ENCODE results near the gene SLC36A1.

Gene SLC36A1

DNA sequence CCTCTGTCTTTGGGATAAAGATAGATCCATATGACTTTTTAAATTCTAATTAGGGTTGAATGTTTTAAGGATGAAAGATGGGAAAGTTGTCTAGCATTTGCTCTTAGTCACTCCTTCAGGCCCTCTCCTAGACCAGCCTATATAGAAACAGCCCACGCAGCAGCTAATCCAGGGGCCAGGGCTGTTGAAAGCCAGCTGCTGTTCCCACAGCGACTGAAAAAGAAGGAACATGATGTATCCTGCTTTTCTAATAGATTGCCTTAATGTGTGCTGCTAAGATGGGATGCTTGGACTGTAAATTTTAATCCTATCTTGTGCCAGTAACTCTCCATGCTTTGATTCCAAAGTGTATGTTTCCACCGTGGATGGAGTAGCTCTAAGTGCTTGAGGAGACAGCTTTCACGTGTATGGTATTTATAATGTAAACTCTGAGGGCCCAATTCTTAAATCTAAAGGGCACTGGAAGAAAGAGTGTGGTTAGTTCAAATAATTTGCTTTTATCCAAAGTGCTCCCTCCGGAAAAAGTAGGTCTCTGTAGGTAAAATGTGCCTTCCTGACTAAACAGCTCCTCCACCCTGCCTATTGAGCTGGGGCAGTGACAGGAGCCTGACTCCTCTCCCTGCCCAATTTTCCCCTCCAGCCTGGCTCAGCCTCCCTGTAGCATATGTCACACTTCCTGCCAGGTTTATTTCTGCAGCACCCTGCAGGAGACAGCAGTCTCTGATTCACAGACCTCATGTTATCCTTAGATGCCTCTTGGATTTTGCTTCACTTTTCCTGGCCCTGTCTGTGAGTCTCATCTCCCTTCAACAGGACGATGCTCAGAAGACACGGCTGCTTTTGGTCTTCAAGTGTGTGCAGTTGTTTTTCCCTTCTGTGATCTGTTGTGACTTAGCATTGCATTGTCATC, 33.2 kb downstream of the SLC36A1 start:
- DNase-seq (ENCODE audit: low read depth), result peak; percentile 39
- no peak overlapping the region for H3K4me3 ChIP-seq (ENCODE audit: control insufficient read depth, low read depth, low read length)
- TF ChIP-seq, protein P1, sequence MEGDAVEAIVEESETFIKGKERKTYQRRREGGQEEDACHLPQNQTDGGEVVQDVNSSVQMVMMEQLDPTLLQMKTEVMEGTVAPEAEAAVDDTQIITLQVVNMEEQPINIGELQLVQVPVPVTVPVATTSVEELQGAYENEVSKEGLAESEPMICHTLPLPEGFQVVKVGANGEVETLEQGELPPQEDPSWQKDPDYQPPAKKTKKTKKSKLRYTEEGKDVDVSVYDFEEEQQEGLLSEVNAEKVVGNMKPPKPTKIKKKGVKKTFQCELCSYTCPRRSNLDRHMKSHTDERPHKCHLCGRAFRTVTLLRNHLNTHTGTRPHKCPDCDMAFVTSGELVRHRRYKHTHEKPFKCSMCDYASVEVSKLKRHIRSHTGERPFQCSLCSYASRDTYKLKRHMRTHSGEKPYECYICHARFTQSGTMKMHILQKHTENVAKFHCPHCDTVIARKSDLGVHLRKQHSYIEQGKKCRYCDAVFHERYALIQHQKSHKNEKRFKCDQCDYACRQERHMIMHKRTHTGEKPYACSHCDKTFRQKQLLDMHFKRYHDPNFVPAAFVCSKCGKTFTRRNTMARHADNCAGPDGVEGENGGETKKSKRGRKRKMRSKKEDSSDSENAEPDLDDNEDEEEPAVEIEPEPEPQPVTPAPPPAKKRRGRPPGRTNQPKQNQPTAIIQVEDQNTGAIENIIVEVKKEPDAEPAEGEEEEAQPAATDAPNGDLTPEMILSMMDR (IDR thresholded peaks at IDR 0.05; ENCODE audit: control insufficient read depth, insufficient read depth, low read depth, low read length, missing control alignments), result no peak

DNA sequence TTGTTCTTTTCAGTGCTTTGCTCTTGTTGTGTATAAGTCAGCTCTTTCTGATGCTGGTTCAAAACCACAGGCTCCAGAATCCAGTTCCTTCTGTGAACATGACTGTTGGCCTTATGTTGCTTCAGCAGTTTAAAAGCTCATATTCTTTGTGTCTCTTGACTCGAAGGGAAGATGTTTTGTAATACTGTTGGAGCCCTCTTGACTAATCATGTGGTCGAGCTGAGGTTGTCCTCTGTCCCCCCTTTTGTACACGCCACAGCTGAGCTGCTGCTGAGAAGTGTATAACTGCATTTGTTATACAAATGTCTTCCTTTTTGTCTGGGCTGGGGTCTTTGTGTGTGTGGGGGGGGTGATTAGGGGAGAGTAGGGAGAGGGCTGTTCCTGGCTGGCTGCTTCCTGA, 35.8 kb downstream of the SLC36A1 start:
- no peak overlapping the region for H3K4me3 ChIP-seq (ENCODE audit: control insufficient read depth, low read depth, low read length)
- TF ChIP-seq, protein P1 (IDR thresholded peaks at IDR 0.05; ENCODE audit: control insufficient read depth, insufficient read depth, low read depth, low read length, missing control alignments), result no peak
- no peak for DNase-seq (ENCODE audit: low read depth)

DNA sequence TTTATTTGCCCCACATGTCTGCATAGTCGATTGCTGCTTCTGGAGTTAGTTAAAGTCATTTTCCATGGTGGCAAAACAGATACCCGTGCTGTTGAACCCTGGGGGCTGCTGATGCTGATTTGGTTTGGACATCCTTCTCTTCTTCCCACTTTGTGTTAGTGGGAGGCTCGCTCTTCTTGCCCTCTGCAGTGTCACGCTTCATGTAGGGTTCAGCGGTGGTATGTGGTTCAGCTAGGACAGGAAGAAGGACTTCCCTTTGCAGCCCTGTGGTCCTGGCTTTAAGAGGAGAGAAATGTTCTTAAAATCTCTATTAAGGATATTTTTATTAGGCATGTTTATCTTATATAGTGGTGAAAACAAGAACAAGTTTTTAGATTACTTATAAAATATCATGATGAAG, 36.2 kb downstream of the SLC36A1 start:
- DNase-seq (ENCODE audit: low read depth), result no peak

DNA sequence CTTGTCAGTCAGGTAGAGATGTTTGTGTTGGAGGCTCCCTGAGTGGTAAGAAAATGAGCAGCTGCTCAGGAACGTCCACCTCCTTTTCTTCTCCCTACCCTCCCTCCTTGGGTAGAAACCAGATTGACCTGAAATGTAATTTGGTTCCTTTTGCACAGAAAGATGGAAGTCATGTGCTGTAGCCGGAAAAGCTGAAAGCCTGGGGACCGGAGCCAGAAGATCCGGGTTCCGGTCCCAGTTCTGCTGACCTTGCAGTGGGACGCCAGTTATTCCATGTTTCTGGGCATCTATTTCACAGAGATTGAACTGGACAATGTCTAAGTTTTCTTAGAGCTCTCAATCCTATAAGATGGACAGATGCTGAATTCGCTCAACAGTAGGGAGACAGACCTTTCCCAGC, 40.1 kb downstream of the SLC36A1 start:
- TF ChIP-seq, protein P1 (IDR thresholded peaks at IDR 0.05; ENCODE audit: control insufficient read depth, insufficient read depth, low read depth, low read length, missing control alignments), result no peak
- no peak overlapping the region for H3K4me3 ChIP-seq (ENCODE audit: control insufficient read depth, low read depth, low read length)
- DNase-seq (ENCODE audit: low read depth), result no peak

More for the DNA sequence above, 36.2 kb downstream of the SLC36A1 start:
- TF ChIP-seq, protein P1 (IDR thresholded peaks at IDR 0.05; ENCODE audit: control insufficient read depth, insufficient read depth, low read depth, low read length, missing control alignments), result no peak
- no peak overlapping the region for H3K4me3 ChIP-seq (ENCODE audit: control insufficient read depth, low read depth, low read length)

DNA sequence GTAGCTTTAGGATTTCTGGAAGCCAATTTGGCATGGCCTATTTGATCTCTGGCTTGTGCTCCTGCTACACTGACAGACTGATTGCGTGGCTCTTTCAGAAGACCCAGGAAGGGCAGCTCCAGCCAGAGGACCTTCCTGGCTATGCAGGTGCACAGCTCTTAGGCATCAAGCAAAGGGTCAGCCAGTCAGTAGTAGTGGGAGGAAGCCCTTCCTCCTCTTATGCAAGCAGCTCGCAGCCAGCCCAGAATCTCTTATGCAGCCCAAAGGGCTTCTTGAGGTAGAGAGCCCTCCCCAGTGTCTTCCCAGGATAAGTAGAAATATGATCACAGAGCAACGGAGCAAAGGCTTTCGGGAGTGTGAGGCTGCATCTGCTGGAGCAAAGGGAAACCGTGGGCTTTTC, 43.2 kb downstream of the SLC36A1 start:
- no peak for DNase-seq (ENCODE audit: low read depth)
- H3K4me3 ChIP-seq (ENCODE audit: control insufficient read depth, low read depth, low read length), result no peak overlapping the region
- TF ChIP-seq, protein P1 (IDR thresholded peaks at IDR 0.05; ENCODE audit: control insufficient read depth, insufficient read depth, low read depth, low read length, missing control alignments), result no peak

DNA sequence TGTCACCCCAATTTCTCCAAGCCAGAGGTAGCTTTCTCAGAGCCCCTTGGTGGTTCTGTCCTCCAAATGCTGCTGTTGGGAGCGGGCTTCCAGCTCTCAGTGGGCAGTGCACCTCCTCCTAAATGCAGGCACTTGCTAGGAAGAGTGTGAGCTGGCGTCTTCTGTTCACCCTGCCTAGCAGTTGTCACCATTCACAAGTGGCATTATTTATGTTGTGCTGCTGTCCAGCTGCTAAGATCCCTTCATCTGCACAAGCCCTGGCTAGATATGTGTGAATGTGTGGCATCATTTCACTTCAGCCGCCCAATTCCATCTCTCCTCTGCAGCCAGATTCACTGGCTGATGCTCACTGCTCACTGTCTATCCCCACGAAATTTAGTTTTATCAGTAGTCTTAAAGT, 43.7 kb downstream of the SLC36A1 start:
- TF ChIP-seq, protein P1 (IDR thresholded peaks at IDR 0.05; ENCODE audit: control insufficient read depth, insufficient read depth, low read depth, low read length, missing control alignments), result no peak
- no peak overlapping the region for H3K4me3 ChIP-seq (ENCODE audit: control insufficient read depth, low read depth, low read length)
- no peak for DNase-seq (ENCODE audit: low read depth)
